CD4-positive, alpha-beta T cell treated with Interleukin-12 subunit alpha and Interleukin-12 subunit beta, for 1 hour (primary cell): ENCODE results near the gene PLA2G4A.

ENCODE experiments used
- DNase-seq: peaks from one replicate; pipeline ENCODE4 v3.0.0-alpha.2; 2020

The PLA2G4A gene

DNA sequence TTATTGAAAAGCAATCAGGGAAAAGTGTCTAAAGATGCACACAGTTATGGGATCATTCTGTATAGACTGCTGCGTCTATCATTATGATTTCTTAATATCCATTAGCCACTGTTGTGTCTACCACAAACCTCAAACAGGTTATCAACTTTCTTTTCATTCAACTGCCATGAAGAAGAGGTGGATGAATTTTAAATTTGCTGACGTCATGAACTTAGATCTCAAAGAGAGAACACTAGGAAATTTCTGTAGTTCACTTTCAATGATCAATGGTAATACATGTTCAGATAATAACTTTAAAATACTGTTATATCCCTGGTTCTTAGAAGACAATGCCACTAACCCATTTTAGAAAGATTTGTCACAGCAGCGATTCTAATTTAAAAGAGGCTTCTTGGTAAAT lies 6.7 kb downstream of the PLA2G4A start:
- no peak for DNase-seq

DNA sequence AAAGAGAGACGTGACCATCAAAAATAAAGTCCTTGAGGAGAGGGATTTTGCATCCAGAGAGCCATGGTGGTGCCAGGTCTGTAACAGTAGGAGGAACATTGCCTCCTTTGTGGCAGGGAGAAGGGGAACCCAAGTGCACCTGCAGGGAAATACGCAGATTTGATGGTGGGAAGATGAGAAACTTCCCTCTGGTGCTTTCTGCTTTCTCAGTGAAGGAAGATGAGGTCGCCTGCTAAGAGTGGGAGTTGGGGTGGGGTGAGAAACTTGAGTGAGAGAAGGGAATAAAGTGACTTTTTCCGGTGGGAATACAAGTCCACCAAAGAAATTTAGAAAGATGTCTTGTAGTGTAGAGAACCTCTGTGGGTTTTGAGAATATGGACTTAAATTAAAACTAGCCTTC lies 9.1 kb downstream of the PLA2G4A start:
- no peak for DNase-seq

DNA sequence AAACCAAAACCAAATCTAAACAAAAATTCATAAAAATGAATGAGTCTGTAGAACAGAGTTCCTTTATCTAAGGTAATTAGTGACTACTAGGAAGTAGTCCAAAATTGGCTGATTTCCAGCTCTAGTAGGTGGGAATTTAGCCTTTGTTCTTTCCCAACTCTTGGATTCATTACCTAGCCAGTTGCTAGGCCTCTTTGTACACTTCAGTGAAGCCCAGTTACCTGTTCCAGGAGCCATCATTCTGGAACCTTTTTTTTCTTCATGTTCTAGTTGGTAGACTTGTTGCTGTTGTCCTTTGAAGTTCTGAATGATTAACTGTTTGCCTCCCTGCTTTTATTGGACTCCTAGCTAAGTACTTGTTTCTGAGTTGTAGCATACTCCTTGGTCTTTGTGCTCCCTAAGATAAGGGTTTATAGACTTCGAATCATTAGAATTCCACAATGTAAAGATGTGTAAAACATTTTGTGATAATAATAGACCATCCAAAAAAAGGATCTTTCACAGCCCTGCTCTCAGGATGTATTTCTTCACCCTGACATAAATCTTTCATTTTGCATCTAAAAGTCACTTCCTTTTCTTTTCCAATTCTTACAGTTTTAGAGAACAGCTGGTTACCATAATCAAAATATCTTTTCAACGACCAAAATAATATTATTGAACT lies 9.8 kb downstream of the PLA2G4A start:
- DNase-seq: no peak

DNA sequence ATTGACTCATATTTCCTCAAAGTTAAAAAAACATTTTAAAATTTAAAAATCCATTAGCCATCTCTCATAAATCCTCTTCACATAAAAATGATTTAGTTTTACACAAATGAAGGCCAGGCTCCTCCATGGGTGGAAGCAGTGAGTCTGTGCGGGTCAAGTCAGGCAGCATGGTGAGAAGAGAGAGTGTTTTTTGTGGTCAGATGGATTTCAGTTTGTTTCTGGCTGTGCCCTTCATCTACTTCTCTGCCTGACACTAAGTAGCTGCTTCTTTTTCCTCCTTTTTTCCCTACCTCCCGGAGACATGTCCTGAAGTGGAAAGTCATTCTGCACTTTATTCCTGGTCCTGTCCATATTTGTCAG lies 10.3 kb downstream of the PLA2G4A start:
- DNase-seq: no peak

DNA sequence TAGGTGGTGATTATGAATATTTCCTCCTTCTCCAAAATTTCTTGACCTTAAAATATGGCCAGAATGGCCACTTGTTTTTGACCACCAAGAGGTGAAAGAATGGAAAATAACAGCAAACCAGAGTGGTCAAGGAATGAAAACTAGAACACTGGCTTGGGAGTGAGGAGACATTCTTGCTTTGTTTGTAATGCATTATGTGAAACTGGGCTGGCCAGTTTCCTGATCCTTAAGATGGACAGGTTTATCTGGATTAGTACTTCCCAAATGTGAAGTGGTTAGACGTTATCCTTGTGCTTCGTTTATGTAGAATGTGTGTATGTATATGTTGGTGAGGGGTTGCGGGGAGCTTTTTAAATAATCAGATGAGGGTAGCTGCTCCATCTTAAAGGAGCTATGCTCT lies 12.8 kb downstream of the PLA2G4A start:
- DNase-seq: no peak

DNA sequence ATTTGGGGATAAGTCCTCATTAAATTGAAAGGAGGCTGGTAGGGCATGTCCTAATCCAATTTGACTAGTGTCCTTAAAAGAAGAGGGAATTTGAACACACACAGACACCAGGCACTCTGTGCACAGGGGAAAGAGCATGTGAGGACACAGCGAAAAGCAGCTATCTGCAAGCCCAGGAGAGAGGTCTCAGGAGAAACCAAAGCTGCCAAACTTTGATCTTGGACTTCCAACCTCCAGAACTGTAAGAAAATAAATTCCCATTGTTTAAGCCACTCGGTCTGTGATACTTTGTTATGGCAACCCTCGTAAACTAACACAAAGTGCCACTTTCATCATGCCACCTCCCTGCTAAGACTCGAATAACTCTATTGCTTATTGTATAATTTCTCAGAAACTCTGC lies 13.8 kb downstream of the PLA2G4A start:
- no peak for DNase-seq

DNA sequence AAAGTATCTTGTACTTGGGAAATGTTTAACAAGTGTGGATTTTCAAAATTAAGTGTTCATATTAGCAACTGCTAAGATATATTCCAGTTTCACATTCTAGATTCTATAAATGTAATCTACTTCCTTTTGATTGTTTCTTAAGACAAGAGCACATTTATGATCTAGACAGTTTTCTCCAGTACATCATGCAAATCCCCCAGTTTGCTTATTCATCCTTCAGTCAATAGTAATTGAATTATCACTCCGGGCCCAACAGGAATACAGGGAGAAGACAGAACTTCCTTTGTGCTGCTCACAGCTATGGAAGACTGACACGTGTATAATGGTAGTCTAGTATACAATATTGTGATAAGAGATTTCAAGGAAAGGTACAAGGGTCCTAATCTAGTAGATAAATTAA lies 14.5 kb downstream of the PLA2G4A start:
- no peak for DNase-seq

DNA sequence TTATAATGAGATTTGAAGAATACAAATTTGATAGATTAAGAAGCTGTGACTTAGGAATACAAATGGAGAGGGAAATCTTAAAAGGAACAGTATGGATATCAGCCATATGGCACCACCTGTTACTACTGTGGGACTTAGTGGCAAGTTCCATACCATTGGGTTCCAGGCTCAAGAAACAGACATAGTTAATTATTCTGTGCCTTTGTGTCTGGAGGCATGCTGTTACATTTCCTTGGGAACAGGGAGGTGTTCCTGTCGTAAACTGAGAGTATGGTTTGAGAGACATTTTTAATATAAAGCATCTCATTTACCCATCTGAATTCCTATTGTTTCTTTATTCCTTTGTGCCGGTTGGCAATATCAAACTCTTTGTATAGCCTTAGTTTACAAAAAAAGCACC lies 15.2 kb downstream of the PLA2G4A start:
- DNase-seq: no peak

DNA sequence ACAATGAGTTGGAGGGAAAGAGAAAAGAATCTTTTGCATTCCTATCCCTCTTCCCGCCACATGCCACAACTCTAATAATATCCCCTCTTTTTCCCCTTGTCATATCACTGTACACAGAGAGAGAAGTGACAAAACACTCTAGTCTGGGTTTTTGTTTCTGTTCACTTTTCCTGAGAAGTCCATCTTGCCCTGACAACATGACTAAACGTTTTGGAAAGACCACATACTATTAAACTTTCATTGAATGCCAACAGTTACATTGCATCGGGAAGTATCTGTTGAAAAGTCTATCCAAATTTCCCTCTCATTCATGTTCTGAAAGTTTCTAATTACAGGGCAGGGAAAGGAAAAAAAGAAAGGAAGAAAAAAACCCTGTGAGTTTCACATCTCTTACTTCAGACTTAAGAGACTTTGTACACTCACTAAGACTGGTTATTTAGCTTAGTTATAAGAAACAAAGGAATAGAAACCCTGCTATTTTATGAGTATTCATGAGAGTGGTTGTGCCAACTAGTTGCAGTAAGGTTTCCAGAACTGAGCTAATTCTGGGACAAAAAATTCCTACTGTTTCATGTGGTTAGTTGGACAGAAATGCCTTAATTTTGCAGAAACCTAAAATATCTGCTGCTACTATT lies 16.9 kb downstream of the PLA2G4A start:
- no peak for DNase-seq

DNA sequence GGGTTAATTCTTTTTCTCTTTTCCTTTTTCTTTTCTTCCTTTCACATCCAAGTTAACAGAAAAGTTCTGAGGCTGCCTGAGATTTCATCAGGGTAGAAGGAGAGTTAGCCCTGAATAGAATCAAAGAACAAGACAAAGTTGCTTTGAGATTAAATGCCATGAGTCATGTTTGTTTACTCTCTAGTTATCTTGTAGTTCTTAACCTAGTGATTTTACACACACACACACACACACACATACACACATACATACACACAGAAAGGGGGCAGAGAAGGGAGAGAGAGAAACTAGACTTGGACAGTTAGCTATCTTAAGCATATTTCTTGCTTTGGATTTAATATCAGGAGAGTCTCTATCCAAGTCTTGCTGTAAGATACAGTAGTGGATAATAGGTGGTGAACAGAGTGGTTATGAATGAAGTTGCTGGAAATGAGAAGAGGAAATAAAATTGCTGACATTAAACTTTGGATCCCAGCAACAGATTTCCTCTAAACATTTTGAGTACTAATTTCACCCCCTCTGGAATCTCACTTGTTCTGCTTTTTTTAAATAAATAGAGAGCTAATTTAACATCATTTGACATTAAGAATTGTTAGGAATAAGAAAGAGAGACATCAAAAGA lies 19.9 kb downstream of the PLA2G4A start:
- DNase-seq: no peak

DNA sequence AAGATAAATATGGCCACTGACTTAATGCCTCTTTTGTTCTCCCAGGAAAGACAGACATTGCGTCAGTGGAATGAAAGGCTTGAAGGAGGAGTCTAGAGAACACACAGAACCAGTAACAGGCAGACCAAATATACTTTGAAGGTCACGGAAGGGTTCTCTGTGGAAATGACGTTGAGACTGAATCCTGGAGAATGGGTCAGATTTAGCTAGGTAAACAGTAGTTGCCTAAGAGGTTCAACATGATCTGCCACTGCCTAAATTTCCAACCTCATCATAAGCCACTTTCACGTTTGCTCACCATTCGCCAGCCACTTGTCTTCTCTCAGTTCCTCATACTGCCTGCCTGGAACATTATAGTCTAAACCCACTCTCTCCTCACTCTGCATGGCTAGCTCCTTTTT lies 20.5 kb downstream of the PLA2G4A start:
- DNase-seq: no peak

DNA sequence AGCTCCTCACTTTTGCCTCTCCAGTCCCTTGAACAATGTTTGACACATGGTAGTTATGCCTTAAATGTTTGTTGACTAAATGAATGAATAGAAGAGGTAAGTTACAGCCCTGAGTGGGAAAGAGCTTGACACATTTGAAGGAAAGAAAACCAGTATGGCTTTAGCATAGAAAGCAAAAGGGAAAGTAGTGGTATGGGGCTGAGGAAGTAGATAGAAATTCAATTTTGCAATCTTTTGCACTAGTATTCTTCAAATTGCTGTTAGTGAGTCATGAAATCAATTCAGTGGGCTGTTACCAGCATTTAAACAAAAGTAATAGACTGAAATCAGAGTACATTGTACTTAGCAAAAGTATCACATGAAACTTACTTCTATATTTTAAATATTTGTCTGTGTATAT lies 21.1 kb downstream of the PLA2G4A start:
- DNase-seq: no peak

DNA sequence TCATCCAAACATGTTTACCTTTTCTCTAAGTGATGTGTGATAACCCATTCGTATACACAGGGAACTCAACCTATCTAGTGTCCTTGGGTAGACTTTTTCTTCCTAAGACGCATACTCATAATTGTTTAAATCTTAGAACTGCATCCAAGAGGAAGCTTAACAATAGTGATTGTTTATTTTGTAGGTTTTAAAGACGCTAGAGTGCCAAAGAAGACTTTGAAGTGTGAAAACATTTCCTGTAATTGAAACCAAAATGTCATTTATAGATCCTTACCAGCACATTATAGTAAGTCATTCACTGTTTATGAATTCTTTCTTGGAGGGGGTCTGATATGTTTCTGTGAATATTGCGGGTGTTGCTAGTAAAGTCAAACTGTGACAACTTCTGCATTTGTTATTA lies 25.4 kb downstream of the PLA2G4A start:
- no peak for DNase-seq

DNA sequence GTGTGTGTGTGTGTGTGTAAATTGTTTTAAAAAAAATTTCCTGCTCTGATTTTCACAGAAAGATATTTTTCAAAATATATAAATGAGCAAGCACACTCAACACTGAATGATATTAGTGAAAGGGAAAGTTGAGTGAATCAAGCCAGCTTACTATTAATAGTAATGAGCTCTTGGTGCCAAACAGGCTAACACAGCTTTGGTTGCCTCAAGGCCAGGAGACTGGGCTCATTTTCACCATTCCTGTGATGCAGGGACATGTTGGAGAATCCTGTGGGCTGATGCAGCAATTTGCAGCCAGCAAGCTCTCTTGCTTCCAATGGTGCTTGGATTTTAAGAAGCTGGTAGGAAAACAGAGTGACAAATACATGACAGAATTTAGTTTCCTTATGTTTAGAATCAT lies 30.2 kb downstream of the PLA2G4A start:
- DNase-seq: no peak

DNA sequence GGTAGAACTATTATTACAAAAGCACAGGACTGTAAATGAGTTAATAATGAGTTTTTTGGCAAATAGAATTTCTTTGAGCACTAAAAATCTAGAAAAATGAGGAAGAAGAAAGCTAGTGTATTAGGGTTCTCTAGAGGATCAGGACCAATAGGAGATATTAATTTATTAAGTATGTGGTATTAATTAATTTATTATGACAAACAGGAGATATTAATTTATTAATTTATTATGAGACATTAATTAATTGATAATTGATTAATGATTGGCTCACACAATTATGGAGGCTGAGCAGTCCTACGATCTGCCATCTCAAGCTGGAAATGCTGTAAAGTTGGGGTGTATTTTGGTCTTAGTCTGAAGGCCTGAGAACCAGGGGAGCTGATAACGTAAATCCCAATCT lies 31.2 kb downstream of the PLA2G4A start:
- DNase-seq: no peak

DNA sequence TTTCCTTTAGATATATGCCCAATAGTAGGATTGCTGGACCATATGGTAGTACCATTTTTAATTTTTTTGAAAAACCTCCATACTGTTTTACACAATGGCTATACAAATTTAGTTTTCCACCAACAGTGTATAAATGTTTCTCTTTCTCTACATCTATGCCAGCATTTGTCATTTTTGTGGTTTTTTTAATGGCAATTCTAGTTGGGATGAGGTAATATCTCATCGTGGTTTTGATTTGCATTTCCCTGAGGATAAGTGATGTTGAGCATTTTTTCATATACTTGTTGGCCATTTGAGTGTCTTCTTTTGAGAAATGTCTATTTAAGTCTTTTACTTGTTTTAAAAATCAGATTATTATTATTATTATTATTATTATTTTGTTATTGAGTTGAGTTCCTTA lies 35.5 kb downstream of the PLA2G4A start:
- no peak for DNase-seq

DNA sequence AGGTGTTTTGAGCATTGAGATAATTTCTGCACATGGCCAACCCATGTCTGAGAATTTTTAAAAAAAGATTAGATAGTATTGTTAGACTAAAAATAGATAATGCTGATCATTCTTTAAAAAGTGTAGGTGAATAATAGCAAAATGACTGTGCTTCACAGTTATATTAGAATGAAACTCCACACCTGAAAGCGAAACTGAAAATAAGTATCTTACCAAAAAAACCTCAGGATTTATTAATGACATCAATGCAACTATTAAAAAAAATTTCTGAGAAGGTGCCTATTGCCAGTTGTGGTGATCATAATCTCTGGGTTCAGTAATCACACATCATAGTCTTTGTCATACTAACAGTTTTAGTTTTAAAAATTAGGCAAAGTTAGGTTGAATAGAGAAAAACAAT lies 36.5 kb downstream of the PLA2G4A start:
- no peak for DNase-seq

DNA sequence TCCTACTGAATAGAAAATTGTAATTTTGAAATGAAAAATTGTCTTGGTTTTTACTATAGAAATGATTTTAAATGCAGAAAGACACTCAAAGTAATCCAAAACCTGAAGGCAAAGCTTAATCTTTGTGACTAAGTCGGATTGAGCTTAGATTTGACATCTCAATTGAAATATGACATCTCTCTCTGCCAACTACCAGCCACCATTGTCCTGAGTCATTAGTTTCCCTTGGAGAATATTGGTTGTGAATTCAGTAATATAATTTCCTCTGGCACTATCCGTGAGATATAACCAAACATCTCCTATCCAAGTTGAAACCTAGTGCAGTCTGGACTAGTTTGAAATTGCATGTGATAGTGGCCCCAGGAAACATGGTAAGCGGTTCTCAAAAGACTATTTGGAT lies 37.1 kb downstream of the PLA2G4A start:
- no peak for DNase-seq

DNA sequence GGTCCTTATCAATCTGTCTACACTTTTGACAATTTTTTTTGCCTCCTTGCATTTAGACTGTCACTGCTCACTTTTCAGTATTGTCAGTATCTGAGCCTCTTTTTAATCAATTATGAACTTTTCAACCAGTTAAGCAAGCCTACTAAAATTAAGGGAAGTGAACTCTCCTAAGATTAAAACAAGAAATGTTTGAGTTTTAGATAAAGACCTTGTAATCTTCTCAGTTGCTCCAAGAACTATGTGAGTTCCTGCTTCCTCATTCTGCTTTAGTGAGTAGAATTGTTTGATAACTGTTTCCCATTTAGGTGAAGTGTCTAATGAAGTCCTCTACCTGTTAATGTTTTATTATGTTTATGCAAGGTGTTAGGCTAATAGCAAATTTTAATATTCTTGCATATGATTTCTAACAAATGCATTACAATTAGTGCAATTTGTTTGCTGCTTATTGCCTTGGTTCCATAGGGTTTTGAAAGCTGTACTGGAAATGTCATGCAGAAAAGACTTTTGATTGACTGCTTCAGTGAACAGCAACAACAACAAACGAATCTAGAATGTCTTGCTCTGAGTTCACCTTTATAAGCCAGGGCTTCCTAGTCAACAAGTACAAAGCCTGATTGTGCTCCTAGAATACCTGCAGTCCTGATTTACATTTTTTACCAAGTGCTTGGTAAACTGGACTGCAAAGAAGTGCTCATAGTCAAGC lies 40.9 kb downstream of the PLA2G4A start:
- DNase-seq: no peak

DNA sequence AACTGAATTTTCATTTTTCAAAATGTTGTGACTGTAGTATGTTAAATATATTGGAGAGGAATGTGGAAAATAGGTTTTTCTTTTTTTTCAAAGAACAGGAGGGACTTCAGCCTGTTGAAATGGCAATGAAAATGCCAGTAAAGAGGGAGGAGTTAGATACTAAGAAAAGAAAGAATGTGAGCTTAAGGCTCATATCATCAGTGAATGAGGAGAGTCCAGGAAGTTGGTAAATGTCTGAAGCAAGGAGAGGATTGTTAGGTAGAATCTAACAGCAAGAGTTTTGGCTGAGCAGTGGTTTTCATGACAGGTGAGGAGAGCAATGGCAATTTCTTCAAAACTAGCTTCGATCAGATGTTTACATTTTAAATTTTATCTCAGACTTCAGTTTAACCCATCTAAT lies 43.0 kb downstream of the PLA2G4A start:
- no peak for DNase-seq

DNA sequence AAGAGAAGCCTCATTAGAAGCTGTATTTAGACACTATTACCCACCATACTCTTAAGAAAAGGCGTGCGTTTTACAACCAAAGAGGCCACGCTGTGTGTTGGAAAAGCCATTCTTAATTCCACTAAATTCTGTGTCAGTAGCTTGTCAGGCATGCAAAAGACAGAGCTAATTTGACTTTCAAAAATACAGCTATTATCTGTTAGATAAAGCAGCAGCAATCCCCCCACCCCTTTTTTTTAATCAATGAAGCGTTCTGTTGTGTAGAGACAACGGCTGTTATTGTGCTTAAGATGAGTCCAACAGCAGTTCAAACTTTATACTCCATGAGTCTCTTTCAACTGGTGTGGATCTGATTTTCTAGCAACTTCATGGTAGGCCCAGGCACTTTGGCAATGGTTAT lies 43.5 kb downstream of the PLA2G4A start:
- no peak for DNase-seq

DNA sequence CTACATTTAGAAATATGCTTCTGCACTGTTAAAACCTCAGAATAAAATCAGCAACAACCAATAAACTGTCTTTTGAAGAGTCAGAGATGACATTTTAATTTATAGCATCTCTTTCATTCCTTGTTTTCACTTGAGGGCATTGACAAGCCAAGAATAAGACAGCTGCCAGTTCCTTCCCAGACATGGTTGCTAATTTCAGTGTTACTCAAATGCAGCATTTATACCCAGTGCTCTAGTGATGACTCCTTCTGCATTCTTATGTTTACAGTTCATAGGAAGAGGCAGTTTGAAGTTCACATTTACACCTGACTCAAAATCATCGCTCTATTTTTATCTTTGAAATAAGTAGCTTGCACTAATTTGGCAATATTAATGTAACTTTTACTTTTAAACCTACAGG lies 44.9 kb downstream of the PLA2G4A start:
- no peak for DNase-seq

DNA sequence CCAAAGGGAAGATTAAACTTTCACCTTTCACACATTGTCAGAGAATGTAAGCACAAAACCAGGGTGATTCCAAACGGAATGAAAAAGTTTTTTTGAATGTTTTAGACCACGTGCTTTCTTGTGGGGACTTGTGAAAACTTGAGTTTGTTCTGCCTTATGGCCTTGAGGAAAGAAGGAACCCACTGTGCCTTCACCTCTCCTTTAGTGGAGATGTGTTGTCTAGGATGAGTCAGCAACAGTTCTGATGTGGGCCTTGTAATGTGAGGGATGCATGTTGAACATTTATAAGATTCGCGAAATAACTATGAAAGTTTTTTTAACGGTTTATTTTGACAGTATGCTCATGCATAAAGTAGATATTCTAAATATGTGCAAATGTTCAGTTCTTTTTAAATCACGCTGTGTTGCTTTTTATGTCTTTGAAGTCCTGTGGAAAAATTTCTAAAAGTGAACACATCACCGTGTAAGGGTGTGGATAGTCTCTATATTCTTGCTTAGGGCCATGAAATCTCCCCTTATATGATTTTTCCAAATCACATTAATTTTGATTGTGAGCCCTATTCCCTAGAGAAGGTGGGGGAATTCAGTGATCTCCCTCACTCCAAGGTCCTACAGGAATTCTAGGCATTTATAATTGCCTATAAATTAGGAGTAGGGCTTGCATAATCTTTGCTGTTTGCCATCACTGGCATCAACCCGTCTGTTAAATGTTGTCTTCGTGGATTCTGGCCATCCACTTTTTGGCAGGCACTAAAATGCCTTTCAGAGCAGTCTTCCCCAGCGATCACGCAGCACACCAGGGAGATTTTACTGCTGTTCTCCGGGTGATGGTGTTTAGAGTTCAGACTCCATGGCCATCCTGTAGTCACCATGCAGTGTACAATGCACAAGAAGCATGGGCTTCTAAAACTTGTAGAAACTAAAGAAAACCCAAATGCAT lies 47.4 kb downstream of the PLA2G4A start:
- DNase-seq: no peak
